GM20431 (cell line): Measurements from ENCODE around the gene ACP2.

ENCODE experiments used
- in situ Hi-C: fragments of 300-500 bp; cut with MseI, MboI; formaldehyde crosslinking; loops from one replicate; pipeline ENCODE4 v1.15.0; 2020; ENCODE audit warnings: low sequenced_read_pairs; ENCODE audit not compliant: unreplicated experiment

The ACP2 gene

DNA sequence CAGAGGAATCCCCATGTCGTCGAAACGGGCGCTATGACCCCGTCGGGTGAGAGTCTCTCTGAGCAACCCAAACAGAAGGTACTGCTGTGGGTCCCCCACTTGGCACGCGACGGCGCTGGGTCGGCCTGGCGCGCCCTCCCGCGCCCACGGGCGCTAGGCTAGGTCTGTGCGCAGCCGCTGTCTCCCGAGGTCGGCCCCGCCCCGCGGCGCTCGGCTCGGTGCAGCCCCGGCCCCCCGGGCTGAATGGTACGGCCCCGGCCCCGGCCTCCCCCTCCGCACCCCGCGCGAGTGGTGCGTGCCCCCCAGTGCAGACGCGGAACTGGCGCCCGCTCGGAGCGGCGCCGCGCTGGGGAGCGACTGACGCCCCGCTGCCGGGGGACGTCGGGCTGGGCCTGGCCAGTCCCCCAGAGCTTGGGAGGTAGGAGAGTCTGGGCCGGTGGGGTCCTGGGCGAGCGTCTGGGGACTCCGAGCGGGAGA, 21.3 kb upstream of the ACP2 start, which contains the start of gene MADD:
Gene MADD, plus strand, starts transcription at position 305 of the 477 bp plus-strand sequence.
- in situ Hi-C loops = no loop called here

DNA sequence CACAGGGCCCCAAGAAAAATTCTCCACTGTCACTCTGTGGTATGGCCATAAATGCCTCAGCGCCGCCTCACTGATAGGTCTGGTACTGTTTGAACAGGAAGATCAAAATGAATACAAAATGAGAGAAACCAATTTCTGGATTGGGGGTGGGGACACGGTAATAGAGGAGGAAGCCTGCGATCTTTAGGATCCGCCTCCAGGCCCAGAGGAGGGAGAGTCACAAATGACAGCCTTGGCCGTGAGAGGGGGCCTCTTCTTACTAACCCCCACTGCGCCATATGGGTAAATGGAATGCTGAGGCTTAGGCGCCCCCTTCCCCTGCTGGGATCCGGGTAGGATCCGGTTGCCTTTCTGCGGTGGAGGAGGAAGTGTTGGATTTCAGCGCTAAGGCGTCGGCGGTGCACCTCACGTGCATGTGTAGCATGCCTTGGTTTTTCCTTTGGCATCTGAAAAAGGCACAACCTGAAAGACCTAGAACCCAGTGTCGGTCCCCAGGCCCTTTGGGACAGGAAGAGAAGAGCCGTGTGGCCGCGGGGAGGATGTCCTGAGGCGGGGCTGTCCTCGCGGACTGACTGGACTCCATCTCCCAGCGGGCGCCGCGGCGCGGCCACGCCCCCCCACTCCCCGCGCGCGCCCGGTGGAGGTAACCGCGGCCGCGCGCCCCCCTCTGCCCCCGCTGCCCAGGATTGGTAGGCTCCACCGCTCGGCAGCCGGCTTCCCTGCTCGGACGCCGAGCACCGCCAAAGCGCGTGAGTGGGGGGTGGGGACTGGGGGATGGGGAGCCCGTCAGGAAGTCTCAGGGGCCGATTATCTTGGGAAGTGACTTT, 20.6 kb upstream of the ACP2 start:
- in situ Hi-C loops = no loop called here

DNA sequence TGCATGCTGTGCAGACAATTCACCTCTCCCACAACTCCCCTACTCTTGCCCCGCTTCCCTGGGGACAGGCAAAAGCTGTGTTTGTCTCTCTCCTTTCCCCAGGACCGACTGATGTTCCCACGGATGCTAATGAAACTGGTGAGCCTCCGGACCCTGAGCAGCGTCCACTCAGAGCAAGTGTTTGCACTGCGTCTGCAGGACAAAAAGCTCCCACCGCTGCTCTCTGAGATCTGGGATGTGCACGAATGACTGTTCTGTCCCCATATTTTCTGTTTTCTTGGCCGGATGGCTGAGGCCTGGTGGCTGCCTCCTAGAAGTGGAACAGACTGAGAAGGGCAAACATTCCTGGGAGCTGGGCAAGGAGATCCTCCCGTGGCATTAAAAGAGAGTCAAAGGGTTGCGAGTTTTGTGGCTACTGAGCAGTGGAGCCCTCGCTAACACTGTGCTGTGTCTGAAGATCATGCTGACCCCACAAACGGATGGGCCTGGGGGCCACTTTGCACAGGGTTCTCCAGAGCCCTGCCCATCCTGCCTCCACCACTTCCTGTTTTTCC, 19.9 kb upstream of the ACP2 start:
- in situ Hi-C loops = no loop called here

DNA sequence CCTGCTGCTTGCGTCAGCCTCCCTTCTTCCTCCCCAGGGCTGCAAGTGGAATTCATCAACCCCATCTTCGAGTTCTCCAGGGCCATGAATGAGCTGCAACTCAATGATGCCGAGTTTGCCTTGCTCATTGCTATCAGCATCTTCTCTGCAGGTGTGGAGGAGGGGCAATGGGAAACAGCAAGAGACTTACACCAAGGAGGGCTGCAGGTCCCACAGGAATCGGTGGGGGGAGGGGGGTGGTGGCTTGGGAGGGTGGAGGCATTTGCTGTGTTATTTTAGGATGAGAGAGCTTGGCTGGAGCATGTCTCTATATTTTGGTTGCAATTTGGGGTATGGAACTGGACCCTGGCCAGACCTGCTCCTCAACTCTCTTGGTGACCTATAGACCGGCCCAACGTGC, 19.3 kb upstream of the ACP2 start:
- in situ Hi-C loops = no loop called here

DNA sequence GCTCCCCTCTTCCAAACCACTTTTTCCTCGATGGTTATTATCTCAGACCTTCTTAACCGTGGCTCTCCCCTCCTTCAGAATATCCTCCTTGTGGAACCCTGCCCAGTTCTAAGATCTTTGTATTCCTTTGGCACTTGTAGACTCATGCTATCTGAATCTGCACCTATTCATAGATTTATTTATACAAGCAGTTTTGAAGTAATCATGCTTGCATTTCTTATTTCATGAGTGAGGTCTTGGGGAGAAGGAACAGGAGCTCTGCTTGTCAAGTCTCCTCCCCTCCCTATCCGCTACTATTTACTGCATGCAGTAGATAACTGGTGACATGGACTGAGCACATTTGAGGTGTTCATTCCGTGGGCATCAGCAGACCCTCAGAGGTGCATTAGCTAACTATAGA, 15.9 kb upstream of the ACP2 start:
- in situ Hi-C loops = no loop called here

DNA sequence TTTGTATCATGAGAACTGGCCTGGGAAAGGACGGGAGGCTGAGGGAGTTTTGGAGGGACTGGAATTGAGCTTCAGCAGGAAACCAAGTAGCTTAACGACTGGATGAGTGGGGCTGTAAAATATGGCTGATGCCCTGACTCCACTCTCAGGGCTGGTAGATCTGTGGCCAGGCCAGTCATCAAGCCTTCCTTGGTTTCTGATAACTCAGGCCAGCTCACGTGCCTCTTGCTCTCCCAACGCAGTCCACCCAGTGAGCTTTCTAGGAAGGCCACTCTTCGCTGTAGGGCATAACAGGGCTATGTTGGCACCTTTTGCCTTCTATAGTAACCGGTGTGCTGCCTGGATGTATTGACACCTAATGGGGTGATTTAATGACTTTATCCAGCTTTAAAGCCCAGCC, 15.5 kb upstream of the ACP2 start:
- in situ Hi-C loops = no loop called here

DNA sequence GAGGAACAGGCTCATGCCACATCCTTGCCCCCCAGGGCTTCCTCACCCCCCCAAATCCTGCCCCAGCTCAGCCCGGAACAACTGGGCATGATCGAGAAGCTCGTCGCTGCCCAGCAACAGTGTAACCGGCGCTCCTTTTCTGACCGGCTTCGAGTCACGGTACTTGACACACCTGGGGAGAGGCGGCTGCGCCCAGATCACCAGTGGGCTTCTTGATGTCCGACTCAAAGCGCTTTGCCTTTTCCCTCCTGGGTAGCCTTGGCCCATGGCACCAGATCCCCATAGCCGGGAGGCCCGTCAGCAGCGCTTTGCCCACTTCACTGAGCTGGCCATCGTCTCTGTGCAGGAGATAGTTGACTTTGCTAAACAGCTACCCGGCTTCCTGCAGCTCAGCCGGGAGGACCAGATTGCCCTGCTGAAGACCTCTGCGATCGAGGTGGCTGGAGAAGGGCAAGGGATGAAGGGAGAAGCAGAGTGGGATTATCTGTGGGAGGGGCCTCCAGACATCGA, 12.7 kb upstream of the ACP2 start:
- in situ Hi-C loops = no loop called here

DNA sequence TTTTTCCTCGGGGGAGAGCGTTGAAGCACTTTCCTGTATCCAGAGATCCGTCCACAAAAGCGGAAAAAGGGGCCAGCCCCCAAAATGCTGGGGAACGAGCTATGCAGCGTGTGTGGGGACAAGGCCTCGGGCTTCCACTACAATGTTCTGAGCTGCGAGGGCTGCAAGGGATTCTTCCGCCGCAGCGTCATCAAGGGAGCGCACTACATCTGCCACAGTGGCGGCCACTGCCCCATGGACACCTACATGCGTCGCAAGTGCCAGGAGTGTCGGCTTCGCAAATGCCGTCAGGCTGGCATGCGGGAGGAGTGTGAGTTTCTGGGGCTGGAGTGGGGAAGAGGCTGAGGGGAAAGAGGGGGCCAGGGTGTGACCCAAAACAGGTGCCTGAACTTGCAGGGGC, 11.8 kb upstream of the ACP2 start:
- in situ Hi-C loops = no loop called here

DNA sequence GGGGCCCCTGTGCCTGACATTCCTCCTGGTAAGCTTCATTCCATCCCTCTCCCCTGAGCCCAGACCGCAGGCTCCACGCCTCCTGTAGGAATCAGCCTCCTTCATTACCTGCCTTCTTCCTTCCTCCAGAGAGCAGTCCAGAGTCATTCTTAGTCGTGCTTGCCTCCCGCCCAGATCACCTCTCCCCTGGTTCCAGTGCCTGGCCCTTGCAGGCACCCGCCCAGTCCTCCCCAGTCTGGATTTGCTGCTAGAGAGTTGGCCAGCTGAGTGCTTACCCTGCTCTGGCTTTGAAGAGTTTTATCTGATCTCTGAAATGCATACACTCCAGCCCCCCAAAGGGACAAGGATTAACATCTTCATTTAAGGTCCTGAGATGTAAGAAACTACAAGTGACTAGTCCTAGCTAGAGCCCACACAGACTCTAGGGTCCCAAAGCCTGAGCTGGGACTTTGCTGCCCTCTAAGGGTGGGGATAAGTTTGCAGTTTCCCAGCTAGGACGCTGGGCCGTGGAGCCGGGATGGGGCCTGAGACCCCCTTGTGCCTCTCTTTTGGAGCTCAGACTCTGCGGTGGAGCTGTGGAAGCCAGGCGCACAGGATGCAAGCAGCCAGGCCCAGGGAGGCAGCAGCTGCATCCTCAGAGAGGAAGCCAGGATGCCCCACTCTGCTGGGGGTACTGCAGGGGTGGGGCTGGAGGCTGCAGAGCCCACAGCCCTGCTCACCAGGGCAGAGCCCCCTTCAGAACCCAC, 10.8 kb upstream of the ACP2 start:
- in situ Hi-C loops = no loop called here

DNA sequence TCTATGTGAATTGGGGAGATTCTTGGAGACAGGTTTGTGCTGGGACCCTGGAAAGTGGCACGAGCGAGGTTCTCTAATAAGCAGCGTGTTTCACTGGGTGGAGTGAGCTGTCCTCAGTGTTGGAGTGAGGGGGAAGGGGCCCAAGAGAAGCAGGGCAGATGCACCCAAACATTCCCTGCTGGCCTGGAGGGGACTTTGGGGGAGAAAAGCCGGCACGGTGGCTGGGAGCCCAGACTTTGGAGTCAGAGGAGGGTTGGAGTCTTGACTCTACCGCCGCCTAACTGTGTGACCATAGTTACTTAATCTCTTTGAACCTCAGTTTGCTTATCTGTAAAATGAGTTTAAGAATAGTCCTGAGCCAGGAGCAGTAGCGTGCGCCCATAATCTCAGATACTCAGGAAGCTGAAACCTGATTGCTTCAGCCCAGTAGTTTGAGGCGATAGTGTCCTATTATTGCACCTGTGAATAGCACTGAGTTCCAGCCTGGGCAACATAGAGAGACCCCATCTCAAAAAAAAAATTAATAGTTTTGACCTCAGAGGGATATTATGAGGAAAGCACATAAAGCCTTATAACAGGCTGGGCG, 9.8 kb upstream of the ACP2 start:
- in situ Hi-C loops = no loop called here

DNA sequence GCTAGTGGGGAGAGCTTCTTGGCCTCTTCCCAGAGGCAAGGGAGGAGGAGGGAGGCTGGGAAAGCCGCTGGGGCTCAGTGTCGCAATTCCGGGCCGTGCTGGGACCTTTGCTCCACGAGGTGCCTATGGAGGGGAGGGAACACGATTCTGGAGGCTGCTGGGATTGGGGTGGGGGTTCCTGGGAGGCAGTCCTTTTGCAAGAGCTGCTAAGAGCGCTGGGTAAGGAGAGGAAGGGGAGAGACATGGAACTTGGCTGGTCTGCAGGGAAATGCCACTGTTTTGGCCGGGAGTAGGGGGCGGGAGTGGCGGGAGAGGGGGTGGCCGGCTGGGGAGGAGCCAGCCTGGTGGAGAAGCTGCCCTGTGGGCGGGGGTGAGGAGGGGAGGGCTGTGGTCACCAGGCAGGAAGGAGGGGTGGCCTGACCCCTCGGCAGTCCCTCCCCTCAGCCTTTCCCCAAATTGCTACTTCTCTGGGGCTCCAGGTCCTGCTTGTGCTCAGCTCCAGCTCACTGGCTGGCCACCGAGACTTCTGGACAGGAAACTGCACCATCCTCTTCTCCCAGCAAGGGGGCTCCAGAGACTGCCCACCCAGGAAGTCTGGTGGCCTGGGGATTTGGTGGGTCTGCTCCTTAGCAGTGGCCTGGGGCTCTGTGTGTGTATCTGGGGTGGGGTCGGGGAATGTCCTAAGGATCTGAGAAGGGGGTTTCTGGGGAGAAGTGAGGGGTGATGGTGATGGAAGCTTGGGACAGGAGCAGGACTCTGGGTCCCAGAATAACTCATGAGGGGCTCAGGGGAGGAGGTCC, 9.1 kb upstream of the ACP2 start, which contains the start of gene NR1H3:
Gene NR1H3, plus strand, starts transcription at position 480 of the 800 bp plus-strand sequence. CDS start 1,221 bp downstream, outside the sequence.
- in situ Hi-C loops = no loop called here

DNA sequence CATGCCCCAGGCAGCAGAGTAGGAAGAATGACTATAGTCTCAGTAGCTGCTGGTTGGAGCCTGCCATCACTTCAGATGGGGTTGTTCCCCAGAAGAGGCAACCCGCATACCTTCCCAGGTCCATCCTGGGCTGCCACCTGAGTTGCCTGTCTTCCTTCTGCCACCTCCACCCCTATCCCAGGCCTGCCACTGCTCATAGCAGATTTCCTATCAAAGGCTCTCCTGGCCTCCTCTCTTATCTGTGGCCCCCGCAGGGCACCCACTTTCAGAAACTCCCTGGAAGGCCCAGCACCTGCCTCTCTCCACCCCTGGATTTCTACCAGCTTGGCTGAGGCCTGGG, 8.5 kb upstream of the ACP2 start:
- in situ Hi-C loops = no loop called here

DNA sequence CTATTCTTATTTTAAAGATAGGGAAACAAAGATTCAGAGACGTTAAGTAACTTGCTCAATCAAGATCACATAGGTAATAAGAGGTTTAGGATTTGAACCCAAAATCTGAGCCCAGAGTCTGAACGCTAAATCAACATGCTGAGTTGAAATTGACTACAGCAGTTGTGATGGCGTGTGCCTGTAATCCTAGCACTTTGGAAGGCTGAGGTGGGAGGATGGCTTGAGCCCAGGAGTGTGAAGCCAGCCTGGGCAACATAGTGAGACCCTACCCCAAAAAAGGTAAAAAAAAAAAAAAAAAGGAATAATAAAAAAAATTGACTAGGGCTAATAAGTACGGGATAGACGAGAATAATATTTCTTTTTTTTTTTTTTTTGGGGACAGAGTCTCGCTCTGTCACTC, 7.8 kb upstream of the ACP2 start:
- in situ Hi-C loops = no loop called here

DNA sequence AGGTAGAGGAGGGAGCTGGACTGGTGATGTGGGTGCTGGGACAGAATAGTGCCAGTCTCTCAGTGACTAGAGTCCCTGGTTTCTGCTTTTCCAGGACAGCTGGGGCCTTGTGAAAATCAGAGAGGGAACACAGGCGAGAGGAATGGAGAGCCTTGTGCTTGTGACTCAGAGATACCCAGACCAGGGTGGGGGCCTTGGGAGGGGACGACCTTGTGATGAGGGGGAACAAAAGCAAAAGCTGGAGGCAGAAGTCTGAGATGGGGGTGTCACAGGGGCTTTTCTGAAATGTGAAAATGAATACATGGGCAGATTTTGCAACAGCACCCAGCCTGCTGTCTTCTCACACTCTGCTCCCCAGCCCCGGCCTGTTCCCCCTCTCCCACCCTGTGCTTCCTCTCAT, 5.8 kb upstream of the ACP2 start:
- in situ Hi-C loops = no loop called here

DNA sequence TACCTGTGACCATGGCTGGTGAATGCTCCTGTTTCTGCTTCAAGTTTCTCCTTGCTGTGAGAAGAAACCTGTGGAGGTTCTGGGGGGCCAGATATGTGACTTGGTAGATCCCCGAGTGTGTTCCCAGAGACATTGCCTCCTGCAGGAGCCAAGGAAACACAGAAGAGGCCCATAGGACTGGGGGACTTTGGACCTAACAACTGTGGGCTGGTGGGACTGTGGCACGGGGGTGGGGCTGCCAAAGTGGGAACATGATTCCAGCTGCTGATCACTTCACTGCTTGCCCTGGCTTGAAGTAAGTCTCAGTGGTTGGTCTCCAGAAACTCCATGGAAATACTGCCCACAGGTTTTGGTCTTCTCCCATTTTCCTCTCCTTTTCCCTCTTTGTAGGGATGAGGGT, 5.0 kb upstream of the ACP2 start:
- in situ Hi-C loops = no loop called here

DNA sequence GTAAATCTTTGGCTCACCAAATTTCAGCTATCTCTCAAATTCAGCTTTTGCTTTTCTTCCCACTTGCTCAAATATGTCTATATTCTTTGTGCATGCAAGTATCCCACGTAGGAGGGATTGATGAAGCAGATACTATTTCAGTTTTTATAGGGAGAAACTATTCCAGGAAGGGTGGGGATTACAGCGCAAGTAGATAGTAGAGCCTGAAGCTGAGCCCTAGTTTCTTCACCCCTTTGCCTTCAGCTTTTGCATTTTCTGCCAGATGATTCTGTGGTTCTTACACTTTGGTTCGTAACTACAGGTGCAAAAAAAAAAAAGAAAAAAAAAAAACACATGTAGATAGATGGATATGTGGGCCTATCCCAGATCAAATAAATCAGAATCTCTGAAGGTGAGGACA, 3.1 kb upstream of the ACP2 start:
- in situ Hi-C loops = no loop called here

DNA sequence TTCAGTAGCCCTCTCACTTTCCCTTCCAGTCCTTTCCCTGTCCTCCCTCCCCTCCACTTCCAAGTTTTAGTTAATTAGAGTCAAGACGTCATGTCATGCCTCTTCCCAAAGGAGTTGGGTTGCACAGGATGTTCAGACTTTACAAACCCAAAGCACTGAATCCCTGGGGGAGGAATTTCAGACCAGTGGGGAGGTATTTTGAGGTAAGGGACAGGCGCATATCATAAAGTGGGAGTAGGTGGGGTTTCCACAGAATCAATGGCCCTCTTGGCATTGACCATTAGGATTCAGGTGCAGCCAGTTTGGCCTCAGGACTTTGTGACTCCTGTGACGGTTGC, 733 bp upstream of the ACP2 start:
- in situ Hi-C loops = no loop called here

DNA sequence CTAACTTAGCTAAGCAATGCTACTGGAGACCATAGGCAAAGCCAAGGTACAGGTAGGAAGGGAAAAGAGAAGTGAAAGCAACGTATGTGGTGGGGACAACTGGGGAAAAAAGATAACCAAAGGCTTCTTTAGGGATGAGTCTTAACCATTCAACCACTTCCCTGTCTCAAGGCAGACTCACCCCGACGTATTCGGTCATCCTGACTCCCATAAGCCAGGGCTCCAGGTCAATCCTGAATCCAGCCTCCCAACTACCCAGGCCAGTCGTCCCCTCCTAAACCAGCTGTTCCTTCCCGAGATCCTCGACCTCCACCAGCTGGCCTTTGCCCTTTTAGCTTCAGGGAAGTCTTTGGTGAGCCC, 330 bp downstream of the ACP2 start:
- in situ Hi-C loops = no loop called here

DNA sequence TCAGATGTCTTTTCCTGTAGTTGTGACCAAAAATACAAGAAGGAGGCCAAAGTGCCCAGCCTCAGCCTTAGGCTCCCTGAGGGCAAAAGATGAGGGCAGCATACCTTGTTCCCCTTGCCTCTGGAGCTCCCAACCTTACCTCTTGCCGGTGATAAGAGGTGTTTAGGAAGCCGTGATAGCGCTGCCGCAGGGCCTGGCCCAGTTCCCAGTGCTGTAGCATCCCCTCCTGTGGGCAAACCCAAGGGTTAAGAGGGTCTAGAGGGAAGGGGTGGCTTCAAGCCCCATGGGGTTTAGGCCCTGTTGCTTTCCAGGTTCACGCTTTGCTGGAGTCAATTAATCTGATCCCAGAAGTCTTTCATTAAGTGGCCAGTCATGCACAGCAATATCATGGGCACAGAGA, 1.1 kb downstream of the ACP2 start:
- in situ Hi-C loops = no loop called here
